Panc1 (cell line): Measurements from ENCODE around the gene ZFP62. TPM values are rescaled to one million over a fixed set of nuclear protein-coding genes. Genes with fewer than 3 reads are reported as not detected.
A peak's percentile ranks its signal among the peaks of the same experiment; 100 is the strongest.

Experiments
- ATAC-seq: fragments of 200-7000 bp; cut with Tn5 transposase; 2 replicates; pipeline ENCODE4 v1.9.1; 2020; ENCODE audit warnings: mild to moderate bottlenecking, moderate library complexity
- BruUV-seq: library from RNA; stranded (reverse); fragments of 400-500 nt; replicated peaks from 2 replicates; lab custom pipeline; 2021; lab: Mats Ljungman, UMichigan
- CTCF ChIA-PET: fragments of 300-600 bp; sonication (Branson Sonifier 250); formaldehyde crosslinking; loops from one replicate; lab custom pipeline; 2022; ENCODE audit warnings: antibody characterized with exemption; lab: Charles Lee
- POLR2A ChIA-PET: fragments of 300-600 bp; sonication (Branson Sonifier 250); formaldehyde crosslinking; loops from one replicate; lab custom pipeline; 2022; ENCODE audit warnings: antibody characterized with exemption; lab: Charles Lee
- DNase-seq: peaks from one replicate; pipeline ENCODE4 v3.0.0-alpha.2; 2010; ENCODE audit warnings: low read depth, low spot score
- H3K27ac ChIP-seq: 2 replicates; pipeline ENCODE4 v1.5.1; 2011; ENCODE audit warnings: mild to moderate bottlenecking, low read length, inconsistent platforms
- H3K27me3 ChIP-seq: fragments of 200-500 bp; sonication (Bioruptor generic); 2 replicates; pipeline ENCODE4 v1.6.0; 2014; ENCODE audit warnings: low read length, inconsistent platforms; ENCODE audit not compliant: control insufficient read depth, insufficient read depth
- H3K36me3 ChIP-seq: fragments of 200-500 bp; sonication (Bioruptor generic); 2 replicates; pipeline ENCODE4 v1.5.1; 2014; ENCODE audit warnings: inconsistent platforms, mild to moderate bottlenecking, low read length, moderate library complexity; ENCODE audit not compliant: control insufficient read depth, insufficient read depth
- H3K4me1 ChIP-seq: 2 replicates; pipeline ENCODE4 v1.5.1; 2011; ENCODE audit warnings: inconsistent platforms, mild to moderate bottlenecking, low read length, moderate library complexity; ENCODE audit not compliant: control insufficient read depth, insufficient read depth
- H3K4me3 ChIP-seq, 2 experiments: 2 replicates each; pipeline ENCODE4 v1.5.1; 2011 to 2012; ENCODE audit warnings: low read depth in 2 of 2, low read length in 2 of 2, mild to moderate bottlenecking in 2 of 2, inconsistent platforms in 1 of 2, moderate library complexity in 1 of 2
- H3K9me3 ChIP-seq: fragments of 200-500 bp; sonication (Bioruptor generic); 2 replicates; pipeline ENCODE4 v1.5.1; 2014; ENCODE audit warnings: low read depth, mild to moderate bottlenecking, inconsistent platforms, low read length, moderate library complexity; ENCODE audit not compliant: control insufficient read depth, insufficient read depth
- CTCF ChIP-seq: fragments of 450-650 bp; IDR thresholded peaks from 2 replicates; pipeline ENCODE4 v1.5.1; 2017; ENCODE audit warnings: mild to moderate bottlenecking
- POLR2AphosphoS5 ChIP-seq: IDR thresholded peaks from 2 replicates; pipeline ENCODE4 v1.6.1; 2012; ENCODE audit warnings: mild to moderate bottlenecking, low read depth, low read length, moderate library complexity
- SIN3A ChIP-seq: IDR thresholded peaks from 2 replicates; pipeline ENCODE4 v1.6.1; 2012; ENCODE audit warnings: low read depth, mild to moderate bottlenecking, low read length, moderate library complexity, borderline replicate concordance; ENCODE audit not compliant: insufficient read depth
- TCF7L2 ChIP-seq: IDR thresholded peaks from 2 replicates; pipeline ENCODE4 v1.6.1; 2011; ENCODE audit warnings: mild to moderate bottlenecking, low read depth, low read length, inconsistent platforms
- in situ Hi-C: cut with HindIII; loops from 2 replicates; pipeline ENCODE4 v1.10.0; 2016; ENCODE audit warnings: low sequenced_read_pairs, low pct_unique_long_range_greater_than_20kb
- intact Hi-C: fragments of 100-400 bp; cut with micrococcal nuclease; formaldehyde crosslinking; loops from one replicate; pipeline ENCODE4 v1.10.0; 2022; ENCODE audit not compliant: unreplicated experiment
- total RNA-seq: library from RNA; stranded (reverse); gene quantifications from one replicate; pipeline ENCODE4 v1.2.1, GENCODE V29; 2021; ENCODE audit not compliant: unreplicated experiment
- TF ChIP-seq, protein P1 (sequence below), 2 experiments: IDR thresholded peaks; 2 replicates each; pipeline ENCODE4 v1.6.1; 2011 to 2012; ENCODE audit warnings: low read depth in 2 of 2, control low read depth in 1 of 2, low read length in 1 of 2, mild to moderate bottlenecking in 1 of 2, moderate library complexity in 1 of 2; ENCODE audit not compliant: insufficient read depth in 1 of 2

The ZFP62 gene
- total RNA-seq, 1 experiment from 2014 or later: 17.8 TPM

DNA sequence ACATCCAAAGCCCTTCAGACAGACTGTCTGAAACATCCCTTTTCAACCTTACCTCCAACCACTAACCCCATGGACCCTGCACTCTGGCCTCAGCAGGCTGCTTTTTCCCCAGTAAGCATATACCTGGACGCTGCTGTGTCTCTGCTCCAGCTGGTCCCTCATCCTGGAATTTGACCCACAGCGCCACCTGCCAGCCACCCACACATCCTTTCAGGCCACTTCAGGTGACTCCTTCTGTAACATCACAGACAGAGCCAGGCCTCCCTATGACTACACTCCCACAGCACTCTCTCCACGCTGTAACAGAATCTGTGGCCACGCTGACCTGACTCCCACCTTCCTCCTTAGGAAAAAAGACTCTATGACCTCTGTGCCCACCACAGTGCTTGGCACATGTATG lies 61.9 kb downstream of the ZFP62 start:
- in situ Hi-C loops: no loop called here
- TF ChIP-seq CTCF (peak; percentile 65), SIN3A (no peak), TCF7L2 (no peak)
- H3K27ac ChIP-seq: no peak overlapping the region
- CTCF ChIA-PET: no interaction called here
- H3K36me3 ChIP-seq: no peaks in the 10 kb centered on the region; the same call in none of the 2 replicates
- intact Hi-C loops: no loop called here
- no peaks in the 10 kb centered on the region for H3K27me3 ChIP-seq
- no TSS peak for BruUV-seq
- ATAC-seq (no peak), DNase-seq (no peak)
- H3K4me1 ChIP-seq: peaks cover 32% of the 10 kb centered on the region
- POLR2A ChIA-PET: no interaction called here
- no peaks in the 10 kb centered on the region for H3K9me3 ChIP-seq
- H3K4me3 ChIP-seq: no peak overlapping the region

GRCh38 chr5:180798193-180798592 lies 62.9 kb downstream of the ZFP62 start:
- ChIA-PET CTCF (no interaction called here), POLR2A (no interaction called here)
- BruUV-seq: no TSS peak
- DNase-seq: no peak
- in situ Hi-C loops (no loop called here), intact Hi-C loops (no loop called here)
- Histone ChIP-seq H3K36me3 (no peaks in the 10 kb centered on the region; the same call in none of the 2 replicates), H3K27me3 (no peaks in the 10 kb centered on the region), H3K27ac (no peak overlapping the region), H3K9me3 (no peaks in the 10 kb centered on the region), H3K4me1 (peaks cover 22% of the 10 kb centered on the region), H3K4me3 (no peak overlapping the region)
- ATAC-seq: no peak
- TF ChIP-seq POLR2AphosphoS5 (no peak), CTCF (no peak), SIN3A (no peak), TCF7L2 (no peak)
- TF ChIP-seq, protein P1, sequence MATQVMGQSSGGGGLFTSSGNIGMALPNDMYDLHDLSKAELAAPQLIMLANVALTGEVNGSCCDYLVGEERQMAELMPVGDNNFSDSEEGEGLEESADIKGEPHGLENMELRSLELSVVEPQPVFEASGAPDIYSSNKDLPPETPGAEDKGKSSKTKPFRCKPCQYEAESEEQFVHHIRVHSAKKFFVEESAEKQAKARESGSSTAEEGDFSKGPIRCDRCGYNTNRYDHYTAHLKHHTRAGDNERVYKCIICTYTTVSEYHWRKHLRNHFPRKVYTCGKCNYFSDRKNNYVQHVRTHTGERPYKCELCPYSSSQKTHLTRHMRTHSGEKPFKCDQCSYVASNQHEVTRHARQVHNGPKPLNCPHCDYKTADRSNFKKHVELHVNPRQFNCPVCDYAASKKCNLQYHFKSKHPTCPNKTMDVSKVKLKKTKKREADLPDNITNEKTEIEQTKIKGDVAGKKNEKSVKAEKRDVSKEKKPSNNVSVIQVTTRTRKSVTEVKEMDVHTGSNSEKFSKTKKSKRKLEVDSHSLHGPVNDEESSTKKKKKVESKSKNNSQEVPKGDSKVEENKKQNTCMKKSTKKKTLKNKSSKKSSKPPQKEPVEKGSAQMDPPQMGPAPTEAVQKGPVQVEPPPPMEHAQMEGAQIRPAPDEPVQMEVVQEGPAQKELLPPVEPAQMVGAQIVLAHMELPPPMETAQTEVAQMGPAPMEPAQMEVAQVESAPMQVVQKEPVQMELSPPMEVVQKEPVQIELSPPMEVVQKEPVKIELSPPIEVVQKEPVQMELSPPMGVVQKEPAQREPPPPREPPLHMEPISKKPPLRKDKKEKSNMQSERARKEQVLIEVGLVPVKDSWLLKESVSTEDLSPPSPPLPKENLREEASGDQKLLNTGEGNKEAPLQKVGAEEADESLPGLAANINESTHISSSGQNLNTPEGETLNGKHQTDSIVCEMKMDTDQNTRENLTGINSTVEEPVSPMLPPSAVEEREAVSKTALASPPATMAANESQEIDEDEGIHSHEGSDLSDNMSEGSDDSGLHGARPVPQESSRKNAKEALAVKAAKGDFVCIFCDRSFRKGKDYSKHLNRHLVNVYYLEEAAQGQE (IDR thresholded peaks at IDR 0.05; ENCODE audit: insufficient read depth in 1 of 2, low read depth in 2 of 2, low read length in 1 of 2): no peak

Other genes starting within 250 kb of the ZFP62 start
- gene FLT4, start 211.7 kb downstream of the ZFP62 start, total RNA-seq: 0.44 TPM
- gene OR2Y1, start 121.2 kb downstream of the ZFP62 start, total RNA-seq: not detected
- 113 TPM for gene MGAT1, start 58.5 kb downstream of the ZFP62 start, total RNA-seq
- gene BTNL8, start 37.9 kb upstream of the ZFP62 start, total RNA-seq: not detected
- not detected for gene BTNL3, start 127.6 kb upstream of the ZFP62 start, total RNA-seq
- 37.5 TPM for gene BTNL9, start 179.0 kb upstream of the ZFP62 start, total RNA-seq